ENCODE measurements around the gene MLPH.

Gene MLPH

DNA sequence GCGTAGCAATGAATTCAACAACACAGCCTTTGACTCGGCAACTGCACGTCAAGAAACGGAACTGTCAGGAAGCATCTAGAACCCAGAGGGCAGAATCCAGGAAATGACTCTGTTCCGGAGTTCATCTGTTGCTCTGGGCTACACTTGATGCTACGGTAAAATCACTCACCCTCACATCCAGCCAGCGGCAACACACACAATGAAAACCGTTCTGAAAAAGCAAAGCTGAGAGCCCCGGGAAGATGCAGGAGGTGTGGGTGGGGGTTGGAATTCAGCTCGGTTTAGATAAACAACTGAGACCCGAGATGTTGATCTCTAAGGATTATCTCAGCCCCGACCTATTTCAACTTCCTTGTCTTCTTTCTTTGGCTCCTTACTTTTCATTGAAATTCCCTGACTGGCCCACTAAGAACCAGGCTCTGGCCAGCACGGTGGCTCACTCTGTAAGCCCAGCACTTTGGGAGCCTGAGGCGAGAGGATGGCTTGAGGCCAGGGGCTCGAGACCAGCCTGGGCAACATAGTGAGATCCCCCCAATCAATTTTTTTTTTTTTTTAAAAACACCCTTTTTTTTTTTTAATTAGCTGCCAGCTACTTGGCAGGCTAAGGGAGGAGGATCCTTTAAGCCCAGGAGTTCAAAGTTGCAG lies 116.8 kb downstream of the MLPH start:
- H3K4me3 ChIP-seq (ENCODE audit: low read length) = no peak overlapping the region
- no peak for DNase-seq (ENCODE audit: low read depth)
- TF ChIP-seq, protein P1, sequence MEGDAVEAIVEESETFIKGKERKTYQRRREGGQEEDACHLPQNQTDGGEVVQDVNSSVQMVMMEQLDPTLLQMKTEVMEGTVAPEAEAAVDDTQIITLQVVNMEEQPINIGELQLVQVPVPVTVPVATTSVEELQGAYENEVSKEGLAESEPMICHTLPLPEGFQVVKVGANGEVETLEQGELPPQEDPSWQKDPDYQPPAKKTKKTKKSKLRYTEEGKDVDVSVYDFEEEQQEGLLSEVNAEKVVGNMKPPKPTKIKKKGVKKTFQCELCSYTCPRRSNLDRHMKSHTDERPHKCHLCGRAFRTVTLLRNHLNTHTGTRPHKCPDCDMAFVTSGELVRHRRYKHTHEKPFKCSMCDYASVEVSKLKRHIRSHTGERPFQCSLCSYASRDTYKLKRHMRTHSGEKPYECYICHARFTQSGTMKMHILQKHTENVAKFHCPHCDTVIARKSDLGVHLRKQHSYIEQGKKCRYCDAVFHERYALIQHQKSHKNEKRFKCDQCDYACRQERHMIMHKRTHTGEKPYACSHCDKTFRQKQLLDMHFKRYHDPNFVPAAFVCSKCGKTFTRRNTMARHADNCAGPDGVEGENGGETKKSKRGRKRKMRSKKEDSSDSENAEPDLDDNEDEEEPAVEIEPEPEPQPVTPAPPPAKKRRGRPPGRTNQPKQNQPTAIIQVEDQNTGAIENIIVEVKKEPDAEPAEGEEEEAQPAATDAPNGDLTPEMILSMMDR (conservative IDR thresholded peaks at IDR 0.05; ENCODE audit: low read length) = no peak

DNA sequence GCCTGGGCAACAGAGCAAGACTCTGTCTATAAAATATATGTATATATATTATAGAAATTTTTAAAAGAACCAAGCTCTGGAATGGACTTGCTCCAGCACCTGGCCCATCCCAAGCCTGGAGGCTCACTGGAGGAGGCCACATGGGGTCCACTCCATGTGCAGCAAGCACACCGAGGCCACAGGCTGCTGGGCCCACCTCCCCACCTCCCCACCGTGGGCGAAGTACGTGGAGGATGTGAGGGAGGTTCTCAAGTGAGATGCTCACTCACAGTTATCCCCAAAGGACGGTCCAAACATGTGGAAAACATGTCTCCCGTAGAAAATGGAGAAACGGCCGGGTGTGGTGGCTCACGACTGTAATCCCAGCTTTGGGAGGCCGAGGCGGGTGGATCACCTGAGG lies 117.3 kb downstream of the MLPH start:
- no peak for DNase-seq (ENCODE audit: low read depth)
- TF ChIP-seq, protein P1 (conservative IDR thresholded peaks at IDR 0.05; ENCODE audit: low read length) = no peak
- no peak overlapping the region for H3K4me3 ChIP-seq (ENCODE audit: low read length)
